Measurements from ENCODE around the gene IMPDH2. TPM values are rescaled to one million over a fixed set of nuclear protein-coding genes. Genes with fewer than 3 reads are reported as not detected.
"Not testable (repeated sequence)": the region's sequence is repeated elsewhere in the genome, so short reads cannot be mapped to it uniquely, and the experiment has no call there.

Gene IMPDH2
- total and polyA plus RNA-seq, 7 donors: 82.8 to 397 (median 214) TPM

- Histone ChIP-seq H3K4me1 (peaks cover 43% of the 10 kb centered on the region), H3K27ac (peak overlapping the region; percentile 69), H3K9me3 (no peaks in the 10 kb centered on the region), H3K4me3 (no peak overlapping the region), H3K27me3 (ENCODE audit: insufficient read depth in 3 of 3, low read length in 2 of 3) (no peaks in the 10 kb centered on the region), H3K36me3 (ENCODE audit: insufficient read depth in 1 of 2, low read depth in 1 of 2) (peaks cover 3 to 55% of the 10 kb centered on the region in 2 donors)
- peak in 1 of 2 donors; percentile 67 for DNase-seq
- whole genome bisulfite sequencing, 3 donors: 68 to 73% (median 70%) methylated on average over 24 of the region's 24 CpGs
- peak; percentile 40 to 56 (median 44) for ATAC-seq
- TF ChIP-seq, protein P1, sequence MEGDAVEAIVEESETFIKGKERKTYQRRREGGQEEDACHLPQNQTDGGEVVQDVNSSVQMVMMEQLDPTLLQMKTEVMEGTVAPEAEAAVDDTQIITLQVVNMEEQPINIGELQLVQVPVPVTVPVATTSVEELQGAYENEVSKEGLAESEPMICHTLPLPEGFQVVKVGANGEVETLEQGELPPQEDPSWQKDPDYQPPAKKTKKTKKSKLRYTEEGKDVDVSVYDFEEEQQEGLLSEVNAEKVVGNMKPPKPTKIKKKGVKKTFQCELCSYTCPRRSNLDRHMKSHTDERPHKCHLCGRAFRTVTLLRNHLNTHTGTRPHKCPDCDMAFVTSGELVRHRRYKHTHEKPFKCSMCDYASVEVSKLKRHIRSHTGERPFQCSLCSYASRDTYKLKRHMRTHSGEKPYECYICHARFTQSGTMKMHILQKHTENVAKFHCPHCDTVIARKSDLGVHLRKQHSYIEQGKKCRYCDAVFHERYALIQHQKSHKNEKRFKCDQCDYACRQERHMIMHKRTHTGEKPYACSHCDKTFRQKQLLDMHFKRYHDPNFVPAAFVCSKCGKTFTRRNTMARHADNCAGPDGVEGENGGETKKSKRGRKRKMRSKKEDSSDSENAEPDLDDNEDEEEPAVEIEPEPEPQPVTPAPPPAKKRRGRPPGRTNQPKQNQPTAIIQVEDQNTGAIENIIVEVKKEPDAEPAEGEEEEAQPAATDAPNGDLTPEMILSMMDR (IDR thresholded peaks at IDR 0.05): peak; percentile 51
- intact Hi-C loops (cut with DNase I): no loop called here
These were observed 15.2 kb downstream of the IMPDH2 start for GRCh38 chr3:49013738-49014660.

GRCh38 chr3:49013113-49013737 lies 16.0 kb downstream of the IMPDH2 start:
- H3K27ac ChIP-seq: peak overlapping the region; percentile 69
- H3K9me3 ChIP-seq: no peaks in the 10 kb centered on the region
- peaks cover 3 to 55% of the 10 kb centered on the region in 2 donors for H3K36me3 ChIP-seq (ENCODE audit: insufficient read depth in 1 of 2, low read depth in 1 of 2)
- H3K4me3 ChIP-seq: peak overlapping the region; percentile 7
- H3K27me3 ChIP-seq (ENCODE audit: insufficient read depth in 3 of 3, low read length in 2 of 3): no peaks in the 10 kb centered on the region
- peaks cover 45% of the 10 kb centered on the region for H3K4me1 ChIP-seq
- TF ChIP-seq, protein P1 (IDR thresholded peaks at IDR 0.05): no peak
- intact Hi-C loops (cut with DNase I): no loop called here
- ATAC-seq (peak in 3 of 4 donors; percentile 16 to 40 (median 25)), DNase-seq (no peak)
- 65 to 78% (median 69%) methylated on average over 19 of the region's 19 CpGs for WGBS, 3 donors

GRCh38 chr3:49012441-49013017 lies 16.7 kb downstream of the IMPDH2 start:
- WGBS, 3 donors: 50 to 58% (median 54%) methylated on average over 17 of the region's 17 CpGs
- peaks cover 49% of the 10 kb centered on the region for H3K4me1 ChIP-seq
- H3K36me3 ChIP-seq (ENCODE audit: insufficient read depth in 1 of 2, low read depth in 1 of 2): peaks cover 3 to 55% of the 10 kb centered on the region in 2 donors
- DNase-seq (no peak), ATAC-seq (peak in 1 of 4 donors; percentile 11)
- no peaks in the 10 kb centered on the region for H3K9me3 ChIP-seq
- intact Hi-C loops (cut with DNase I): no loop called here
- H3K4me3 ChIP-seq: peak overlapping the region; percentile 7
- H3K27me3 ChIP-seq (ENCODE audit: insufficient read depth in 3 of 3, low read length in 2 of 3): no peaks in the 10 kb centered on the region
- TF ChIP-seq, protein P1 (IDR thresholded peaks at IDR 0.05): no peak
- H3K27ac ChIP-seq: peak overlapping the region; percentile 69

DNA sequence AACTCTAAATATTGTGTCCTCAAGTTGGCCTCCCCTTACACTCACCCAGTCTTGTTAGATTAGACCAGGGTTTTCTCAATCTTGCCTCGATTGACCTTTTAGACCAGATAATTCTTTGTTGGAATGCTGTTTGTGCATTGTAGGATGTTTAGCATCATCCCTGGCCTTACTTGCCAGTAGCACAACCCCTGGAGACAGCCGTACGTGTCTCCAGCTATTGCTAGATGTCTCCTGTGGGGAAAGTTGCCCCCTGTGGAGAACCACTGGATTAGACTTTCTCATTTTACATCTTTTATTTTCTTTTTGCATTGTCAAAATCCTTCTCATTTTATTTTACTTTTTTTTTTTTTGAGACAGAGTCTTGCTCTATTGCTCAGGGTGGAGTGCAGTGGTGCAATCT lies 19.8 kb downstream of the IMPDH2 start:
- H3K4me1 ChIP-seq: peaks cover 50% of the 10 kb centered on the region
- ATAC-seq: no peak
- TF ChIP-seq, protein P1 (IDR thresholded peaks at IDR 0.05): no peak
- intact Hi-C loops (cut with DNase I): no loop called here
- H3K27me3 ChIP-seq (ENCODE audit: insufficient read depth in 3 of 3, low read length in 2 of 3): no peaks in the 10 kb centered on the region
- H3K36me3 ChIP-seq (ENCODE audit: insufficient read depth in 1 of 2, low read depth in 1 of 2): peaks cover 3 to 26% of the 10 kb centered on the region in 2 donors
- 73 to 88% (median 80%) methylated on average over 3 of the region's 3 CpGs for WGBS, 3 donors
- no peaks in the 10 kb centered on the region for H3K9me3 ChIP-seq
- no peak for DNase-seq
- H3K4me3 ChIP-seq: no peak overlapping the region
- H3K27ac ChIP-seq: no peak overlapping the region

DNA sequence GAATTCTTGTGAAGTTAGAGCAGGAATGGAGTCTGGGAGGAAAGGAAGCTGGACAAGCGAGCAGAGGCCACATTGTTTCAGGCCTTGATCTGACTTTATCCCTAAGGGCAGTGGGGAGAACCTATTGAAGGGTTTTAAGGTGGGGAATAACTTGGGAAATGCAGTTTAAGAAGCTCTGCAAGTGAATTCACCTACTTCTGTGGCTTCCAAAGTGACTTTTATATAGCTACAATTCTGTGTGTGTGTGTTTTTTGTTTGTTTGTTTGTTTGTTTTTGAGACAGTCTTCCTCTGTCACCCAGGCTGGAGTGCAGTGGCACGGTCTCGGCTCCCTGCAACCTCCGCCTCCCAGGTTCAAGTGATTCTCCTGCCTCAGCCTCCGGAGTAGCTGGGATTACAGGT lies 20.6 kb downstream of the IMPDH2 start:
- H3K9me3 ChIP-seq; H3K27me3 ChIP-seq (ENCODE audit: insufficient read depth in 3 of 3, low read length in 2 of 3); intact Hi-C loops (cut with DNase I); DNase-seq; ATAC-seq: not testable (repeated sequence)
- Histone ChIP-seq H3K4me1 (peaks cover 42% of the 10 kb centered on the region), H3K36me3 (ENCODE audit: insufficient read depth in 1 of 2, low read depth in 1 of 2) (peaks cover 1 to 20% of the 10 kb centered on the region in 2 donors), H3K4me3 (peak overlapping the region; percentile 87), H3K27ac (peak overlapping the region; percentile 95)
- 88 to 91% (median 89%) methylated on average over 5 of the region's 5 CpGs for WGBS, 3 donors
